Endothelial cell of umbilical vein (primary cell): ENCODE measurements around the gene SLC30A3. TPM values are rescaled to one million over a fixed set of nuclear protein-coding genes. Genes with fewer than 3 reads are reported as not detected.
A peak's percentile ranks its signal among the peaks of the same experiment; 100 is the strongest.

Experiments
- BruUV-seq: library from RNA; stranded (reverse); fragments of 400-500 nt; replicated peaks from 2 replicates; lab custom pipeline; 2021; lab: Mats Ljungman, UMichigan
- CTCF ChIA-PET: fragments of 300-600, 350-600 bp; sonication (Branson Sonifier 250); formaldehyde crosslinking; loops from one replicate; lab custom pipeline; 2021; ENCODE audit warnings: antibody characterized with exemption, inconsistent platforms; lab: Charles Lee
- POLR2A ChIA-PET: fragments of 300-600, 350-600 bp; sonication (Branson Sonifier 250); formaldehyde crosslinking; loops from one replicate; lab custom pipeline; 2021; ENCODE audit warnings: antibody characterized with exemption, inconsistent platforms; lab: Charles Lee
- DNase-seq: peaks from one replicate; pipeline ENCODE4 v3.0.0-alpha.2; 2011; ENCODE audit warnings: low read depth, low spot score
- FAIRE-seq: peaks from 2 replicates; lab custom pipeline; 2011; peaks lifted over from hg19 to GRCh38; lab: Jason Lieb, UNC
- H2AFZ ChIP-seq: 2 replicates; pipeline ENCODE4 v1.6.0; 2012; ENCODE audit warnings: low read depth, low read length, control low read depth, inconsistent platforms
- H3K27ac ChIP-seq: 2 replicates; pipeline ENCODE4 v1.5.1; 2011; ENCODE audit warnings: low read depth, mild to moderate bottlenecking, control low read depth, low read length, moderate library complexity; ENCODE audit not compliant: insufficient read depth
- H3K27me3 ChIP-seq, 2 experiments: 2 replicates each; pipeline versions ENCODE4 v1.6.0 to v1.6.1; 2011; ENCODE audit warnings: low read length in 2 of 2, mixed read lengths in 1 of 2; ENCODE audit not compliant: control insufficient read depth in 2 of 2, insufficient read depth in 2 of 2
- H3K36me3 ChIP-seq, 2 experiments: 2 replicates in 1 of 2; 3 replicates in 1 of 2; pipeline ENCODE4 v1.5.1; 2011; ENCODE audit warnings: low read length in 2 of 2, mild to moderate bottlenecking in 1 of 2, moderate library complexity in 1 of 2; ENCODE audit not compliant: control insufficient read depth in 2 of 2, insufficient read depth in 2 of 2; ENCODE audit errors: extremely low read depth in 1 of 2
- H3K4me1 ChIP-seq: 3 replicates; pipeline ENCODE4 v1.5.1; 2011; ENCODE audit warnings: mild to moderate bottlenecking, low read length; ENCODE audit not compliant: control insufficient read depth, insufficient read depth; ENCODE audit errors: extremely low read depth
- H3K4me2 ChIP-seq: 2 replicates; pipeline ENCODE4 v1.6.1; 2011; ENCODE audit warnings: low read length, control low read depth, mixed read lengths; ENCODE audit not compliant: insufficient read depth
- H3K4me3 ChIP-seq, 3 experiments: fragments of 200-600 bp in 1 of 3; sonication (generic), shearing (Covaris generic) in 1 of 3; replicated peaks in 1 of 3; 2 replicates each; pipeline ENCODE4 v1.5.1; 2011 to 2016; ENCODE audit warnings: control low read depth in 3 of 3, low read length in 3 of 3, mild to moderate bottlenecking in 2 of 3, inconsistent platforms in 1 of 3, low read depth in 1 of 3, moderate library complexity in 1 of 3; ENCODE audit not compliant: insufficient read depth in 1 of 3
- H3K79me2 ChIP-seq: 2 replicates; pipeline ENCODE4 v1.6.0; 2012; ENCODE audit warnings: low read length, inconsistent platforms; ENCODE audit not compliant: control insufficient read depth, insufficient read depth
- H3K9ac ChIP-seq: replicated peaks from 2 replicates; pipeline ENCODE3; 2011; ENCODE audit warnings: low read length, control low read depth; ENCODE audit not compliant: insufficient read depth; ENCODE audit errors: extremely low read depth
- H3K9me1 ChIP-seq: replicated peaks from 3 replicates; pipeline ENCODE4 v1.6.0; 2011; ENCODE audit warnings: mild to moderate bottlenecking, low read length; ENCODE audit not compliant: control insufficient read depth, insufficient read depth; ENCODE audit errors: extremely low read depth
- H3K9me3 ChIP-seq: replicated peaks from 2 replicates; pipeline ENCODE4 v1.5.1; 2012; ENCODE audit warnings: low read length, inconsistent platforms; ENCODE audit not compliant: control insufficient read depth, insufficient read depth
- H4K20me1 ChIP-seq: replicated peaks from 2 replicates; pipeline ENCODE3; 2011; ENCODE audit warnings: mild to moderate bottlenecking, low read length; ENCODE audit not compliant: control insufficient read depth, insufficient read depth; ENCODE audit errors: extremely low read depth
- EZH2 ChIP-seq: IDR thresholded peaks from 2 replicates; pipeline ENCODE4 v1.6.1; 2012; ENCODE audit warnings: borderline replicate concordance, low read depth, mild to moderate bottlenecking, moderate library complexity, low read length, inconsistent platforms; ENCODE audit not compliant: severe bottlenecking
- FOS ChIP-seq: IDR thresholded peaks from 2 replicates; pipeline ENCODE4 v1.6.1; 2011; ENCODE audit warnings: mild to moderate bottlenecking, low read length, moderate library complexity, borderline replicate concordance; ENCODE audit not compliant: insufficient read depth
- GATA2 ChIP-seq: IDR thresholded peaks from 2 replicates; pipeline ENCODE4 v1.7.0; 2011; ENCODE audit warnings: low read depth, mild to moderate bottlenecking, moderate library complexity, mixed read lengths, low read length; ENCODE audit not compliant: insufficient read length, insufficient read depth
- JUN ChIP-seq: IDR thresholded peaks from 2 replicates; pipeline ENCODE4 v1.6.1; 2011; ENCODE audit warnings: borderline replicate concordance, low read depth; ENCODE audit not compliant: insufficient read length, insufficient read depth
- MYC ChIP-seq: IDR thresholded peaks from one replicate; pipeline ENCODE4 v1.6.1; 2011; ENCODE audit warnings: mild to moderate bottlenecking, low read depth, low read length
- POLR2A ChIP-seq: IDR thresholded peaks from 2 replicates; pipeline ENCODE4 v1.6.1; 2012; ENCODE audit warnings: low read depth, mild to moderate bottlenecking, control low read depth, low read length
- POLR2AphosphoS5 ChIP-seq: IDR thresholded peaks from 2 replicates; pipeline ENCODE4 v1.6.1; 2012; ENCODE audit warnings: low read depth, mild to moderate bottlenecking, control low read depth, low read length, moderate library complexity; ENCODE audit not compliant: insufficient read depth
- dilution Hi-C: fragments of 300-500 bp; cut with MboI; formaldehyde crosslinking; loops from one replicate; pipeline ENCODE4 v1.15.0; 2019; ENCODE audit warnings: low sequenced_read_pairs; ENCODE audit not compliant: extremely low pct_ligation_motif_present
- intact Hi-C: fragments of 100-400 bp; cut with micrococcal nuclease; formaldehyde crosslinking; loops from one replicate; pipeline ENCODE4 v1.10.0; 2022
- polyA plus RNA-seq, 4 experiments: library from polyadenylated mRNA; depleted of rRNA in 3 of 4; stranded (reverse) in 3 of 4; unstranded in 1 of 4; fragments of >200 nt; gene quantifications; 2 replicates each; pipeline versions ENCODE4 v1.2.1 to v1.2.3, GENCODE V29; 2011 to 2012; ENCODE audit warnings: missing spikeins in 1 of 4
- total RNA-seq: library from RNA; stranded (reverse); gene quantifications from 2 replicates; pipeline ENCODE4 v1.2.3, GENCODE V29; 2021
- TF ChIP-seq, protein P1 (sequence below): IDR thresholded peaks from 2 replicates; pipeline ENCODE4 v1.6.1; 2011; ENCODE audit not compliant: insufficient read depth, insufficient read length
- TF ChIP-seq, protein P2 (sequence below), 2 donors: IDR thresholded peaks; 1 replicate in 1 of 2; 2 replicates in 1 of 2; pipeline ENCODE4 v1.5.1; 2011; ENCODE audit warnings: low read length in 2 of 2, mild to moderate bottlenecking in 2 of 2, moderate library complexity in 2 of 2, control low read depth in 1 of 2, inconsistent platforms in 1 of 2, low read depth in 1 of 2; ENCODE audit not compliant: insufficient read depth in 1 of 2; ENCODE audit errors: extremely low read depth in 1 of 2

Gene SLC30A3
- total and polyA plus RNA-seq, 2 donors (not counting 3 experiments of a cell fraction or from before 2014, with no cell fraction given): 16.7 to 63.9 TPM

DNA sequence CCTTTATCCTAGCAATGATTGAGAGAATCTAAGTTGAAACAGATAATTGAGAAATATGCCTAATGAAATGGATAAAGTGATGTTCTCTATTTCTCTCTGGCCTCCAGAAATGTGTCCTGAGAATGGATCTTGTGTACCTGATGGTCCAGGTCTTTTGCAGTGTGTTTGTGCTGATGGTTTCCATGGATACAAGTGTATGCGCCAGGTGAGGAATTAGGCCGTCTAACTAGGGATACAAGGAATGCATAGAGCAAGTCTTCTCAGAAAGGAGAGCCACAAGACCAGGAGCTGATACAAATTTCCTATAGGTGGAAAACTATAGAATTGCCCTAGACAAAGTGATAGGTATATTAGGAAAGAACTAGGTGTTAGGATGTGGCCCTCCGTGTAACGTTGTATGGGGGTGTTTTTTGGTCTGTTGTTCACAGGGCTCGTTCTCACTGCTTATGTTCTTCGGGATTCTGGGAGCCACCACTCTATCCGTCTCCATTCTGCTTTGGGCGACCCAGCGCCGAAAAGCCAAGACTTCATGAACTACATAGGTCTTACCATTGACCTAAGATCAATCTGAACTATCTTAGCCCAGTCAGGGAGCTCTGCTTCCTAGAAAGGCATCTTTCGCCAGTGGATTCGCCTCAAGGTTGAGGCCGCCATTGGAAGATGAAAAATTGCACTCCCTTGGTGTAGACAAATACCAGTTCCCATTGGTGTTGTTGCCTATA, 46.3 kb downstream of the SLC30A3 start:
- ChIA-PET CTCF (interaction anchor here (1.2 to 1.5 kb wide), 2 partner anchors 89 to 153 kb away, joined by 3 read pairs; no protein-coding TSS in a partner anchor), POLR2A (no interaction called here)
- no peak for DNase-seq
- Histone ChIP-seq H2AFZ (peak overlapping the region; percentile 30), H4K20me1 (no peaks in the 10 kb centered on the region), H3K4me2 (peak overlapping the region; percentile 70), H3K36me3 (peaks cover 0 to 6% of the 10 kb centered on the region in 2 experiments), H3K9ac (no peak overlapping the region), H3K27me3 (no peaks in the 10 kb centered on the region), H3K27ac (no peak overlapping the region), H3K9me3 (no peaks in the 10 kb centered on the region), H3K4me1 (peaks cover 25% of the 10 kb centered on the region), H3K4me3 (peak overlapping the region in 2 of 3 experiments; percentile 75 to 86), H3K9me1 (no peaks in the 10 kb centered on the region), H3K79me2 (peaks cover 25% of the 10 kb centered on the region)
- no peak for TF ChIP-seq JUN
- TF ChIP-seq, protein P1, sequence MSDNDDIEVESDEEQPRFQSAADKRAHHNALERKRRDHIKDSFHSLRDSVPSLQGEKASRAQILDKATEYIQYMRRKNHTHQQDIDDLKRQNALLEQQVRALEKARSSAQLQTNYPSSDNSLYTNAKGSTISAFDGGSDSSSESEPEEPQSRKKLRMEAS: no peak
- TF ChIP-seq POLR2AphosphoS5: no peak
- no peak for TF ChIP-seq FOS
- TF ChIP-seq POLR2A: no peak
- no peak for TF ChIP-seq EZH2
- TF ChIP-seq, protein P2, sequence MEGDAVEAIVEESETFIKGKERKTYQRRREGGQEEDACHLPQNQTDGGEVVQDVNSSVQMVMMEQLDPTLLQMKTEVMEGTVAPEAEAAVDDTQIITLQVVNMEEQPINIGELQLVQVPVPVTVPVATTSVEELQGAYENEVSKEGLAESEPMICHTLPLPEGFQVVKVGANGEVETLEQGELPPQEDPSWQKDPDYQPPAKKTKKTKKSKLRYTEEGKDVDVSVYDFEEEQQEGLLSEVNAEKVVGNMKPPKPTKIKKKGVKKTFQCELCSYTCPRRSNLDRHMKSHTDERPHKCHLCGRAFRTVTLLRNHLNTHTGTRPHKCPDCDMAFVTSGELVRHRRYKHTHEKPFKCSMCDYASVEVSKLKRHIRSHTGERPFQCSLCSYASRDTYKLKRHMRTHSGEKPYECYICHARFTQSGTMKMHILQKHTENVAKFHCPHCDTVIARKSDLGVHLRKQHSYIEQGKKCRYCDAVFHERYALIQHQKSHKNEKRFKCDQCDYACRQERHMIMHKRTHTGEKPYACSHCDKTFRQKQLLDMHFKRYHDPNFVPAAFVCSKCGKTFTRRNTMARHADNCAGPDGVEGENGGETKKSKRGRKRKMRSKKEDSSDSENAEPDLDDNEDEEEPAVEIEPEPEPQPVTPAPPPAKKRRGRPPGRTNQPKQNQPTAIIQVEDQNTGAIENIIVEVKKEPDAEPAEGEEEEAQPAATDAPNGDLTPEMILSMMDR (IDR thresholded peaks at IDR 0.05; ENCODE audit: extremely low read depth in 1 of 2, insufficient read depth in 1 of 2, low read depth in 1 of 2, low read length in 2 of 2): no peak
- TF ChIP-seq MYC: no peak
- TF ChIP-seq GATA2: no peak
- FAIRE-seq: no peak
- BruUV-seq: no TSS peak
- dilution Hi-C loops (no loop called here), intact Hi-C loops (loop anchor here (2.0 kb wide), 1 partner anchor 140 kb away; the partner anchor contains the start of gene GTF3C2)
